IMR-90 (cell line): ENCODE measurements around the gene SLC12A7. TPM values are rescaled to one million over a fixed set of nuclear protein-coding genes. Genes with fewer than 3 reads are reported as not detected.

ENCODE experiments used
- ATAC-seq: fragments of 200-7000 bp; cut with Tn5 transposase; 2 replicates; pipeline ENCODE4 v1.9.1; 2020; ENCODE audit warnings: low read depth, mild to moderate bottlenecking, moderate library complexity
- BruUV-seq: library from RNA; stranded (reverse); fragments of 400-500 nt; replicated peaks from 2 replicates; lab custom pipeline; 2021; lab: Mats Ljungman, UMichigan
- CTCF ChIA-PET: fragments of 300-600 bp; formaldehyde crosslinking; extraction: SDS; loops from one replicate; lab custom pipeline; 2021; ENCODE audit warnings: antibody characterized with exemption; lab: Yijun Ruan, JAX
- POLR2A ChIA-PET: fragments of 300-600 bp; sonication (Branson Sonifier 250); formaldehyde crosslinking; loops from one replicate; lab custom pipeline; 2022; ENCODE audit warnings: antibody characterized with exemption; ENCODE audit not compliant: unreplicated experiment; lab: Charles Lee
- DNase-seq: peaks from one replicate; pipeline ENCODE4 v3.0.0; 2013
- H2AFZ ChIP-seq: replicated peaks from 2 replicates; pipeline ENCODE3; 2013; ENCODE audit warnings: low read length, mild to moderate bottlenecking; ENCODE audit not compliant: poor library complexity
- H2AK5ac ChIP-seq: 2 replicates; pipeline ENCODE4 v1.6.1; 2013; ENCODE audit warnings: low read depth, low read length, inconsistent platforms
- H2AK9ac ChIP-seq: replicated peaks from 2 replicates; pipeline ENCODE3; 2013; ENCODE audit warnings: mild to moderate bottlenecking, low read depth, low read length, moderate library complexity; ENCODE audit not compliant: poor library complexity
- H2BK120ac ChIP-seq: 2 replicates; pipeline ENCODE4 v1.6.1; 2013; ENCODE audit warnings: low read depth, low read length, inconsistent platforms
- H2BK15ac ChIP-seq: 3 replicates; pipeline ENCODE4 v1.6.1; 2013; ENCODE audit warnings: low read depth, low read length, inconsistent platforms
- H2BK20ac ChIP-seq: 2 replicates; pipeline ENCODE4 v1.6.1; 2013; ENCODE audit warnings: low read depth, mild to moderate bottlenecking, inconsistent platforms, low read length, moderate library complexity
- H2BK5ac ChIP-seq: 2 replicates; pipeline ENCODE4 v1.6.1; 2013; ENCODE audit warnings: mild to moderate bottlenecking, low read depth, low read length, inconsistent platforms; ENCODE audit not compliant: poor library complexity, severe bottlenecking
- H3K14ac ChIP-seq: replicated peaks from 2 replicates; pipeline ENCODE4 v1.6.1; 2013; ENCODE audit warnings: low read depth, low read length, inconsistent platforms
- H3K18ac ChIP-seq: 2 replicates; pipeline ENCODE4 v1.6.1; 2013; ENCODE audit warnings: low read depth, low read length, control low read depth
- H3K23ac ChIP-seq: 2 replicates; pipeline ENCODE4 v1.6.1; 2013; ENCODE audit warnings: low read depth, low read length, inconsistent platforms
- H3K27ac ChIP-seq: 2 replicates; pipeline ENCODE4 v1.5.1; 2013; ENCODE audit warnings: mild to moderate bottlenecking, control low read depth, low read length; ENCODE audit not compliant: insufficient read depth
- H3K27me3 ChIP-seq: 2 replicates; pipeline ENCODE4 v1.6.1; 2013; ENCODE audit warnings: low read length; ENCODE audit not compliant: control insufficient read depth, insufficient read depth
- H3K36me3 ChIP-seq: 2 replicates; pipeline ENCODE4 v1.6.1; 2013; ENCODE audit warnings: low read length, mixed read lengths; ENCODE audit not compliant: control insufficient read depth, insufficient read depth
- H3K4ac ChIP-seq: 2 replicates; pipeline ENCODE4 v1.6.1; 2013; ENCODE audit warnings: low read depth, low read length, inconsistent platforms
- H3K4me1 ChIP-seq: 2 replicates; pipeline ENCODE4 v1.6.1; 2013; ENCODE audit warnings: low read length, mixed read lengths; ENCODE audit not compliant: control insufficient read depth, insufficient read depth
- H3K4me2 ChIP-seq: 2 replicates; pipeline ENCODE4 v1.6.1; 2013; ENCODE audit warnings: low read depth, mild to moderate bottlenecking, control low read depth, low read length, moderate library complexity
- H3K4me3 ChIP-seq: 2 replicates; pipeline ENCODE4 v1.5.1; 2013; ENCODE audit warnings: low read depth, mild to moderate bottlenecking, control low read depth, low read length, moderate library complexity; ENCODE audit not compliant: insufficient read depth
- H3K56ac ChIP-seq: 2 replicates; pipeline ENCODE4 v1.6.1; 2013; ENCODE audit warnings: low read length, inconsistent platforms; ENCODE audit not compliant: insufficient read depth; ENCODE audit errors: extremely low read depth
- H3K79me1 ChIP-seq, 2 experiments: 2 replicates each; pipeline ENCODE4 v1.6.1; 2013; ENCODE audit warnings: low read length in 2 of 2, inconsistent platforms in 1 of 2, low read depth in 1 of 2
- H3K9ac ChIP-seq: 2 replicates; pipeline ENCODE4 v1.6.1; 2013; ENCODE audit warnings: low read depth, low read length, control low read depth
- H3K9me1 ChIP-seq: 2 replicates; pipeline ENCODE4 v1.6.1; 2013; ENCODE audit warnings: low read length, inconsistent platforms; ENCODE audit not compliant: insufficient read depth
- H3K9me3 ChIP-seq: 2 replicates; pipeline ENCODE4 v1.6.1; 2013; ENCODE audit warnings: low read length; ENCODE audit not compliant: control insufficient read depth, insufficient read depth
- H4K20me1 ChIP-seq: 2 replicates; pipeline ENCODE4 v1.6.1; 2013; ENCODE audit warnings: low read length, inconsistent platforms; ENCODE audit not compliant: insufficient read depth
- H4K5ac ChIP-seq: 2 replicates; pipeline ENCODE4 v1.6.1; 2013; ENCODE audit warnings: mild to moderate bottlenecking, low read depth, low read length, control low read depth
- H4K8ac ChIP-seq, 2 experiments: 2 replicates each; pipeline ENCODE4 v1.6.1; 2013; ENCODE audit warnings: low read depth in 2 of 2, low read length in 2 of 2, control low read depth in 1 of 2, inconsistent platforms in 1 of 2
- H4K91ac ChIP-seq: 2 replicates; pipeline ENCODE4 v1.6.1; 2013; ENCODE audit warnings: low read depth, low read length, inconsistent platforms; ENCODE audit not compliant: insufficient read depth
- BHLHE40 ChIP-seq: fragments of 150-350 bp; IDR thresholded peaks from 2 replicates; pipeline ENCODE4 v1.6.1; 2016; ENCODE audit warnings: mild to moderate bottlenecking, low read depth, low read length
- CEBPB ChIP-seq: IDR thresholded peaks from 2 replicates; pipeline ENCODE4 v1.6.1; 2012; ENCODE audit warnings: low read depth, low read length, improper control_type of control experiment
- CHD1 ChIP-seq: IDR thresholded peaks from 2 replicates; pipeline ENCODE4 v1.6.1; 2012; ENCODE audit warnings: low read depth, low read length, improper control_type of control experiment
- FOS ChIP-seq: fragments of 150-350 bp; IDR thresholded peaks from 2 replicates; pipeline ENCODE4 v1.6.1; 2016; ENCODE audit warnings: low read depth, low read length
- MAFK ChIP-seq: IDR thresholded peaks from 2 replicates; pipeline ENCODE4 v1.6.1; 2012; ENCODE audit warnings: low read depth, low read length, improper control_type of control experiment
- MAZ ChIP-seq: IDR thresholded peaks from 2 replicates; pipeline ENCODE4 v1.6.1; 2012; ENCODE audit warnings: low read depth, mild to moderate bottlenecking, low read length, improper control_type of control experiment, moderate library complexity, borderline replicate concordance
- NFE2L2 ChIP-seq: fragments of 150-350 bp; IDR thresholded peaks from 2 replicates; pipeline ENCODE4 v1.6.1; 2016; ENCODE audit warnings: low read depth, mild to moderate bottlenecking, low read length
- POLR2A ChIP-seq: IDR thresholded peaks from 2 replicates; pipeline ENCODE4 v1.6.1; 2012; ENCODE audit warnings: mild to moderate bottlenecking, low read depth, low read length
- RAD21 ChIP-seq: IDR thresholded peaks from 2 replicates; pipeline ENCODE4 v1.6.1; 2012; ENCODE audit warnings: low read length, improper control_type of control experiment
- RCOR1 ChIP-seq: IDR thresholded peaks from 2 replicates; pipeline ENCODE4 v1.6.1; 2012; ENCODE audit warnings: mild to moderate bottlenecking, low read length, improper control_type of control experiment; ENCODE audit not compliant: insufficient replicate concordance
- RFX5 ChIP-seq: IDR thresholded peaks from 2 replicates; pipeline ENCODE4 v1.8.0; 2012; ENCODE audit warnings: low read depth, mild to moderate bottlenecking, low read length, moderate library complexity
- SMC3 ChIP-seq: fragments of 150-350 bp; IDR thresholded peaks from 2 replicates; pipeline ENCODE4 v1.6.1; 2016; ENCODE audit warnings: low read depth, mild to moderate bottlenecking, antibody characterized with exemption, low read length, moderate library complexity
- WGBS, 2 experiments: methylation state at CpG; one replicate each; pipeline versions ENCODE4 v1.1.5 to v1.1.7; 2013; ENCODE audit warnings: missing lambda C conversion rate in 2 of 2; ENCODE audit not compliant: insufficient read length in 1 of 2; ENCODE audit errors: extremely low coverage in 2 of 2; 5-methylcytosine and 5-hydroxymethylcytosine counted together
- dilution Hi-C: fragments of 300-500 bp; cut with HindIII; formaldehyde crosslinking; loops from one replicate; pipeline ENCODE4 v1.14.3; 2018; ENCODE audit warnings: low sequenced_read_pairs; ENCODE audit not compliant: unreplicated experiment
- in situ Hi-C: fragments of 300-500 bp; cut with MboI; formaldehyde crosslinking; loops from 3 replicates; pipeline ENCODE4 v1.14.3; 2019; ENCODE audit warnings: low sequenced_read_pairs, inconsistent platforms, mixed read lengths
- intact Hi-C: fragments of 100-400 bp; cut with micrococcal nuclease; formaldehyde crosslinking; loops from 2 replicates; pipeline ENCODE4 v1.10.0; 2022
- polyA plus RNA-seq, 3 experiments: library from polyadenylated mRNA; depleted of rRNA; stranded (reverse); fragments of >200 nt; gene quantifications; 2 replicates each; pipeline ENCODE4 v1.2.3, GENCODE V29; 2012; ENCODE audit warnings: low replicate concordance in 1 of 3
- total RNA-seq: library from RNA; depleted of rRNA; stranded (reverse); fragments of >200 nt; gene quantifications from 2 replicates; pipeline ENCODE4 v1.2.3, GENCODE V29; 2012
- TF ChIP-seq, protein P1 (sequence below): fragments of 150-350 bp; IDR thresholded peaks from 2 replicates; pipeline ENCODE4 v1.6.1; 2016; ENCODE audit warnings: low read depth, mild to moderate bottlenecking, low read length, moderate library complexity, borderline replicate concordance
- TF ChIP-seq, protein P2 (sequence below): fragments of 150-350 bp; IDR thresholded peaks from 2 replicates; pipeline ENCODE4 v1.6.1; 2017; ENCODE audit warnings: mild to moderate bottlenecking, antibody characterized with exemption, low read length, low read depth
- TF ChIP-seq, protein P3 (sequence below): conservative IDR thresholded peaks from 2 replicates; pipeline ENCODE4 v1.5.1; 2012; ENCODE audit warnings: mild to moderate bottlenecking, low read depth, low read length, improper control_type of control experiment

The SLC12A7 gene
- total and polyA plus RNA-seq, 2 of the 4 experiments (the other 2 are of a cell fraction): 3.0 to 6.1 TPM

DNA sequence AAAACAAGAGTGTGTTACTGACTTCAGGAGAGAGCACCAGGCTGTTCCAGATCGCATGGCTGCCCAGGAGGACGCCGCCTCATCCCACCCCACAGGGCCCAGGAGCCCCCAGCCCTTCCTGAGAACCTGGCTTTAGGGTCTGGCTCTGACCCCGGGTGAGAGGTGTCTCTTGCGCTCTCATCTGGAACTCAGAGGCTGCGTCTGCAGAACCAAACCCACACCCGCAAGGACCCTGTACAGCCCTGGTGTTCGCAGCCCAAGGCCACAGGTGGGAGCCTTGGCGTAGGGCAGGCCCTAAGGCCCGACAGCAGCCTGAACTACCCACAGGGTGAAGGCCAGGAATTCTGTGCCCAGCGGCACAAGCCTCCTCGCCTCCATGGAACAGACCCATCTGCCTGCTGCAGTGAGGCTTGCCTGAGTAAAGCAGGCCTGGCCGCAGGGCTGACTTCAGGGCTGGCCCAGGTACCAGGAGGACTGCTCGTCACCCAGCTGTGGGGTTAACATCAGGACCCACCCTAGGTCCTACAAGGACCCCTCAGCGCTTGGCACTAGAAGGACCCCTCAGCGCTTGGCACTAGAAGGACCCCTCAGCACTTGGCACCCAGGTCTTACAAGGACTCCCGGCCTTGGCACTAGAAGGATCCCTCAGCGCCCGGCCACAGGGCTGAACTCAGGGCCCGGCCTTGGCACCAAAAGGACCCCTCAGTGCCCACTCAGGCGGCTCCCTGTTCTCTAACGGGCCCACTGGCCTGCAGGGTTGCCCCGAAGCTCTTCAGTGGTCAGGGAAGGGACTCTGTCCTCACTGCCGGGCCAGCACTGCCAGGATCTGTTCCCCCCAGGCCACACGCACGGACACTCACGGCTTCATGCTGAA, 55.0 kb downstream of the SLC12A7 start:
- BruUV-seq: no TSS peak
- no peak overlapping the region for H2BK15ac ChIP-seq
- no peak overlapping the region for H2AFZ ChIP-seq
- 91% methylated on average over 17 of the region's 27 CpGs; no CpG with 5 or more reads in 1 of the 2 experiments for WGBS, 2 experiments
- ChIA-PET POLR2A (no interaction called here), CTCF (no interaction called here)
- H3K4me1 ChIP-seq: no peaks in the 10 kb centered on the region
- no peak overlapping the region for H3K4me3 ChIP-seq
- no peak overlapping the region for H3K4ac ChIP-seq
- no peak overlapping the region for H3K4me2 ChIP-seq
- no peak overlapping the region for H2BK5ac ChIP-seq
- no peak overlapping the region for H3K9ac ChIP-seq
- no peaks in the 10 kb centered on the region for H4K20me1 ChIP-seq
- no peaks in the 10 kb centered on the region for H3K27me3 ChIP-seq
- H3K14ac ChIP-seq: no peak overlapping the region
- ATAC-seq (no peak), DNase-seq (no peak)
- H2BK20ac ChIP-seq: no peak overlapping the region
- no peaks in the 10 kb centered on the region for H3K9me1 ChIP-seq
- H4K5ac ChIP-seq: no peak overlapping the region
- H3K18ac ChIP-seq: no peak overlapping the region
- dilution Hi-C loops: no loop called here
- intact Hi-C loops: no loop called here
- no peak overlapping the region for H4K8ac ChIP-seq
- no peak overlapping the region for H2AK5ac ChIP-seq
- H3K23ac ChIP-seq: no peak overlapping the region
- no peaks in the 10 kb centered on the region for H3K9me3 ChIP-seq
- no peaks in the 10 kb centered on the region for H3K79me1 ChIP-seq
- no peak overlapping the region for H2AK9ac ChIP-seq
- in situ Hi-C loops: no loop called here
- no peak overlapping the region for H3K56ac ChIP-seq
- H3K27ac ChIP-seq: no peak overlapping the region
- H2BK120ac ChIP-seq: no peak overlapping the region
- no peak overlapping the region for H4K91ac ChIP-seq
- H3K36me3 ChIP-seq: peaks cover 14% of the 10 kb centered on the region
- TF ChIP-seq RFX5 (no peak), RAD21 (no peak), RCOR1 (no peak), CEBPB (no peak), SMC3 (no peak), NFE2L2 (no peak), POLR2A (no peak), BHLHE40 (no peak), FOS (no peak), MAFK (no peak), MAZ (no peak), CHD1 (no peak)
- TF ChIP-seq, protein P1, sequence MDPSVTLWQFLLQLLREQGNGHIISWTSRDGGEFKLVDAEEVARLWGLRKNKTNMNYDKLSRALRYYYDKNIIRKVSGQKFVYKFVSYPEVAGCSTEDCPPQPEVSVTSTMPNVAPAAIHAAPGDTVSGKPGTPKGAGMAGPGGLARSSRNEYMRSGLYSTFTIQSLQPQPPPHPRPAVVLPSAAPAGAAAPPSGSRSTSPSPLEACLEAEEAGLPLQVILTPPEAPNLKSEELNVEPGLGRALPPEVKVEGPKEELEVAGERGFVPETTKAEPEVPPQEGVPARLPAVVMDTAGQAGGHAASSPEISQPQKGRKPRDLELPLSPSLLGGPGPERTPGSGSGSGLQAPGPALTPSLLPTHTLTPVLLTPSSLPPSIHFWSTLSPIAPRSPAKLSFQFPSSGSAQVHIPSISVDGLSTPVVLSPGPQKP: no peak
- TF ChIP-seq, protein P2, sequence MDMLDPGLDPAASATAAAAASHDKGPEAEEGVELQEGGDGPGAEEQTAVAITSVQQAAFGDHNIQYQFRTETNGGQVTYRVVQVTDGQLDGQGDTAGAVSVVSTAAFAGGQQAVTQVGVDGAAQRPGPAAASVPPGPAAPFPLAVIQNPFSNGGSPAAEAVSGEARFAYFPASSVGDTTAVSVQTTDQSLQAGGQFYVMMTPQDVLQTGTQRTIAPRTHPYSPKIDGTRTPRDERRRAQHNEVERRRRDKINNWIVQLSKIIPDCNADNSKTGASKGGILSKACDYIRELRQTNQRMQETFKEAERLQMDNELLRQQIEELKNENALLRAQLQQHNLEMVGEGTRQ: no peak
- TF ChIP-seq, protein P3, sequence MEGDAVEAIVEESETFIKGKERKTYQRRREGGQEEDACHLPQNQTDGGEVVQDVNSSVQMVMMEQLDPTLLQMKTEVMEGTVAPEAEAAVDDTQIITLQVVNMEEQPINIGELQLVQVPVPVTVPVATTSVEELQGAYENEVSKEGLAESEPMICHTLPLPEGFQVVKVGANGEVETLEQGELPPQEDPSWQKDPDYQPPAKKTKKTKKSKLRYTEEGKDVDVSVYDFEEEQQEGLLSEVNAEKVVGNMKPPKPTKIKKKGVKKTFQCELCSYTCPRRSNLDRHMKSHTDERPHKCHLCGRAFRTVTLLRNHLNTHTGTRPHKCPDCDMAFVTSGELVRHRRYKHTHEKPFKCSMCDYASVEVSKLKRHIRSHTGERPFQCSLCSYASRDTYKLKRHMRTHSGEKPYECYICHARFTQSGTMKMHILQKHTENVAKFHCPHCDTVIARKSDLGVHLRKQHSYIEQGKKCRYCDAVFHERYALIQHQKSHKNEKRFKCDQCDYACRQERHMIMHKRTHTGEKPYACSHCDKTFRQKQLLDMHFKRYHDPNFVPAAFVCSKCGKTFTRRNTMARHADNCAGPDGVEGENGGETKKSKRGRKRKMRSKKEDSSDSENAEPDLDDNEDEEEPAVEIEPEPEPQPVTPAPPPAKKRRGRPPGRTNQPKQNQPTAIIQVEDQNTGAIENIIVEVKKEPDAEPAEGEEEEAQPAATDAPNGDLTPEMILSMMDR: no peak
